GM12864 (cell line): Measurements from ENCODE around the gene KIAA1671.

ENCODE experiments used
- DNase-seq: peaks from one replicate; pipeline ENCODE4 v3.0.0-alpha.2; 2011; ENCODE audit warnings: low read depth
- H3K4me3 ChIP-seq: 2 replicates; pipeline ENCODE4 v1.5.1; 2011; ENCODE audit warnings: mild to moderate bottlenecking, low read depth, low read length, control low read depth
- CTCF ChIP-seq: IDR thresholded peaks from 2 replicates; pipeline ENCODE4 v1.5.1; 2011; ENCODE audit warnings: low read depth, mild to moderate bottlenecking, moderate library complexity, low read length, control low read depth, inconsistent platforms; ENCODE audit errors: missing control alignments

KIAA1671 gene

DNA sequence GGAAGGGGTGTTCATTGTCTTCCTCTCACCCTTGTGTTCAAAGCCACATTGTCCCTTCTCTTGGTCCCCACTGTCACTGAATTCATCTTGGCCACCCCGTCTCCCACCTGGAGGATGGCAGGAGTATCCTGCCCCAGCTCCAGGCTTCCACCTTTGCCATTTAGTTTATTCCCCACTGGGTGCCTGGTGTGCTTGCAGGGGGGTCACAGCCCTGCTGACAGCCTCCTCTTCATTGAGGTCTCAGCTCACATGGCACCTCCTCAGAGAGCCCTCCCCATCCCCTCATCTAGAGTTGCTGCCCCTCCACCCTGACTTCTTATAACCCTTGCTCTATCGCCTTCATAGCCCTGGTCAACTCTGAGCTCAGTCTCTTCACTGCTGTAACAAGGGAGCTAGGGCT lies 36.6 kb downstream of the KIAA1671 start:
- no peak for TF ChIP-seq CTCF
- DNase-seq: no peak

DNA sequence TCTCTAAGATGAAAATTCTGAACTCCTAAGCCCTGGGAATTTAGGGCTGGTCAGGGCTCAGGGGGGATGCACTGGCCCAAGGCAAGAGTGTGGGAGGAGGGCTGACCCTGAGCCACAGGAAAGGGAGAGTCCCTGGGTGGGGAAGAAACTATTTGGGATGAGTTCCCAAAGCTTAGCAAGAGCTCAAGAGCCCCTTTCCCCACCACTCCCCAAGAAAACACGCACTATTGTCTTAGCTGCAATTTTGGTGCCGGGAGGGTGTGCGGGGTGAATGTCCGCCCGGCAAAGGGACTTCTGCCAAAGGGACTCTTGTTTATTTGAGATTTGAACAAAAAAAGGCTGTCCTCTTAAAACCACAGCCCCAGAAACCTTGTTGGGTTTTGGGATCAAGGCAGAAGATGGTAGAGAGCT lies 37.0 kb downstream of the KIAA1671 start:
- no peak for DNase-seq
- no peak for TF ChIP-seq CTCF
- H3K4me3 ChIP-seq: no peak overlapping the region

More for the DNA sequence above, 36.6 kb downstream of the KIAA1671 start:
- H3K4me3 ChIP-seq: no peak overlapping the region

DNA sequence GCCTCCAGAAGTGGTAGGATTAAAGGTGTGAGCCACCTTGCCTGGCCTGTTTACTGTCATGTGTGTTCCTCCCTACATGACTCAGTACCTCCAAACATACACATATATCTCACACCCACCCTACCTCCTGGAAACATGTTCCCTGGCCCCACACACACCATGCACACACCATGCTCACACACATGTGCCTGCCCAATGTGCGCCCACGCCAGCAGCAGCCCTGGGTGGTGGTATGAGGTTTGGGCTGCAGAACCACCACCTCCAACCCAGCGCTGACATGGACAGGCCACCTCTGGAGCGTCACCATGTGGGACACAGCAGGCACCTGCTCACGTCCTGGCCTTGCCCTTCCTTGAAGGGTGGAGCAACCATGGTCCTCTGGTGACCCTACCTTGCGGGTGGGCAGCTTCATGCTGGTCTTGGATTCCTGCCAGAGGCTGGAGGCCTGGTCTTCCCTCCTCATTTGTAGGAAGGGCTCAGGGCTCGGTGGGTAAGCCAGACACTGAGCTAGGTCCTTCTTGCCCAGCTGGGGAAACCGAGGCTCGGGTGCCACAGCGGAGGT lies 37.9 kb downstream of the KIAA1671 start:
- no peak for DNase-seq
- H3K4me3 ChIP-seq: no peak overlapping the region
- no peak for TF ChIP-seq CTCF

GRCh38 chr22:24992946-24993345 lies 40.4 kb downstream of the KIAA1671 start:
- no peak for DNase-seq
- no peak for TF ChIP-seq CTCF
- H3K4me3 ChIP-seq: no peak overlapping the region

- H3K4me3 ChIP-seq: no peak overlapping the region
- no peak for TF ChIP-seq CTCF
- no peak for DNase-seq
These were observed 41.7 kb downstream of the KIAA1671 start for GRCh38 chr22:24994070-24994763.

- TF ChIP-seq CTCF: no peak
- DNase-seq: no peak
- no peak overlapping the region for H3K4me3 ChIP-seq
These were observed 43.2 kb downstream of the KIAA1671 start for GRCh38 chr22:24995649-24996180.
